Left lung (tissue), 10 donors: ENCODE data around the gene SLC19A1. TPM values are rescaled to one million over a fixed set of nuclear protein-coding genes. Genes with fewer than 3 reads are reported as not detected.

Source experiments
- ATAC-seq: fragments of 200-7000 bp; cut with Tn5 transposase; one replicate; pipeline ENCODE4 v1.9.1; 2020; ENCODE audit warnings: moderate library complexity
- DNase-seq, 4 donors: peaks; one replicate each; pipeline ENCODE4 v3.0.0-alpha.2; 2013 to 2020
- H3K27ac ChIP-seq, 2 donors: fragments of 200-600 bp; sonication (generic) in 1 of 2; one replicate each; pipeline versions ENCODE4 v1.5.0 to v1.8.0; 2020 to 2021
- H3K27me3 ChIP-seq, 2 donors: fragments of 200-600 bp; sonication (generic) in 1 of 2; one replicate each; pipeline versions ENCODE4 v1.5.0 to v1.8.0; 2020 to 2021
- H3K36me3 ChIP-seq, 2 donors: fragments of 200-600 bp; sonication (generic) in 1 of 2; one replicate each; pipeline versions ENCODE4 v1.5.0 to v1.8.0; 2020 to 2021
- H3K4me1 ChIP-seq, 2 donors: fragments of 200-600 bp; one replicate each; pipeline ENCODE4 v1.8.0; 2021
- H3K4me3 ChIP-seq, 2 donors: fragments of 200-600 bp; sonication (generic) in 1 of 2; one replicate each; pipeline versions ENCODE4 v1.5.0 to v1.8.0; 2020 to 2021; ENCODE audit warnings: mild to moderate bottlenecking in 1 of 2
- H3K9me3 ChIP-seq, 2 donors: fragments of 200-600 bp; sonication (generic) in 1 of 2; one replicate each; pipeline versions ENCODE4 v1.5.0 to v1.8.0; 2020 to 2021
- CTCF ChIP-seq, 2 donors: fragments of 200-600 bp; sonication (generic) in 1 of 2; IDR thresholded peaks; one replicate each; pipeline versions ENCODE4 v1.5.0 to v1.8.0; 2021; ENCODE audit warnings: antibody characterized with exemption in 2 of 2
- intact Hi-C, 2 donors: fragments of 100-400 bp; cut with DNase I; formaldehyde crosslinking; loops; one replicate each; pipeline versions ENCODE4 v1.11.2 to v1.14.2; 2022
- polyA plus RNA-seq, 6 donors: library from polyadenylated mRNA; unstranded; fragments of 120-200 nt; gene quantifications; one replicate each; pipeline ENCODE4 v1.2.1, GENCODE V29; 2013; ENCODE audit not compliant: insufficient read length in 6 of 6
- total RNA-seq, 2 donors: library from RNA; stranded (reverse); fragmentation: NEBNext Ultra II Directional; extraction: Animal tissue kit (Norgen Biotek cat#: 25700); gene quantifications; one replicate each; pipeline ENCODE4 v1.2.1, GENCODE V29; 2021
- donor health status: DM: no; HTN: yes; CAD: no.
- donor health status: DM: no; HTN: no; CAD: no.

SLC19A1 gene
- total and polyA plus RNA-seq, 8 donors = 22.4 to 50.4 (median 27.2) TPM

- no peak overlapping the region for H3K27ac ChIP-seq
- H3K27me3 ChIP-seq = no peaks in the 10 kb centered on the region
- ATAC-seq (no peak), DNase-seq (peak in 2 of 4 donors; percentile 13 to 46)
- TF ChIP-seq CTCF (IDR thresholded peaks at IDR 0.05) = no peak
- no peak overlapping the region for H3K4me3 ChIP-seq
- H3K9me3 ChIP-seq = no peaks in the 10 kb centered on the region
- H3K4me1 ChIP-seq = no peaks in the 10 kb centered on the region
- intact Hi-C loops = no loop called here
- peaks cover 0 to 38% of the 10 kb centered on the region in 2 donors for H3K36me3 ChIP-seq
These were observed 42.2 kb downstream of the SLC19A1 start for GRCh38 chr21:45499970-45500577.

GRCh38 chr21:45499201-45499750, 43.0 kb downstream of the SLC19A1 start:
- H3K27ac ChIP-seq = no peak overlapping the region
- intact Hi-C loops = no loop called here
- no peaks in the 10 kb centered on the region for H3K4me1 ChIP-seq

DNA sequence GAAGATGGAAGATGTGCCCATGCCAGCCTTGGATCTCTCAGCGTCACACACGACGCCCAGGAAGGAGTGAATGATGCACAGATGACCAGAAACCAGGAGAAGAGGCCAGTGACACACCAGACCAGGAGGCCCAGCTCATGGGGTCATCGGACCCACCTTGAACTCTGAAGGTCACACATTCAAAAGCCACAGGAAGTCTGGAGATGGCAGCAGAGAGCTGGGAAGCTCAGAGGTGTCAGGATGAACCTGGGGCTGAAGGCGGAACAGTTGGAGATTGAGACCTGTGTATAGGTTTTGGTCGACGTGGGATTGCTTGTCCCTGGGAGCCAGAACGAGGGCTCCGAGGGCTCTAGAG, 43.6 kb downstream of the SLC19A1 start:
- DNase-seq = no peak
- no peak for ATAC-seq
- peaks cover 0 to 48% of the 10 kb centered on the region in 2 donors for H3K36me3 ChIP-seq
- H3K9me3 ChIP-seq = no peaks in the 10 kb centered on the region
- intact Hi-C loops = no loop called here
- H3K4me1 ChIP-seq = no peaks in the 10 kb centered on the region
- TF ChIP-seq CTCF (IDR thresholded peaks at IDR 0.05) = no peak
- H3K4me3 ChIP-seq = no peak overlapping the region
- no peaks in the 10 kb centered on the region for H3K27me3 ChIP-seq
- H3K27ac ChIP-seq = no peak overlapping the region

More at GRCh38 chr21:45499201-45499750, 43.0 kb downstream of the SLC19A1 start:
- H3K27me3 ChIP-seq = no peaks in the 10 kb centered on the region
- DNase-seq (peak in 2 of 4 donors; percentile 26 to 57), ATAC-seq (no peak)
- peaks cover 0 to 46% of the 10 kb centered on the region in 2 donors for H3K36me3 ChIP-seq
- no peaks in the 10 kb centered on the region for H3K9me3 ChIP-seq
- no peak overlapping the region for H3K4me3 ChIP-seq
- no peak for TF ChIP-seq CTCF (IDR thresholded peaks at IDR 0.05)

DNA sequence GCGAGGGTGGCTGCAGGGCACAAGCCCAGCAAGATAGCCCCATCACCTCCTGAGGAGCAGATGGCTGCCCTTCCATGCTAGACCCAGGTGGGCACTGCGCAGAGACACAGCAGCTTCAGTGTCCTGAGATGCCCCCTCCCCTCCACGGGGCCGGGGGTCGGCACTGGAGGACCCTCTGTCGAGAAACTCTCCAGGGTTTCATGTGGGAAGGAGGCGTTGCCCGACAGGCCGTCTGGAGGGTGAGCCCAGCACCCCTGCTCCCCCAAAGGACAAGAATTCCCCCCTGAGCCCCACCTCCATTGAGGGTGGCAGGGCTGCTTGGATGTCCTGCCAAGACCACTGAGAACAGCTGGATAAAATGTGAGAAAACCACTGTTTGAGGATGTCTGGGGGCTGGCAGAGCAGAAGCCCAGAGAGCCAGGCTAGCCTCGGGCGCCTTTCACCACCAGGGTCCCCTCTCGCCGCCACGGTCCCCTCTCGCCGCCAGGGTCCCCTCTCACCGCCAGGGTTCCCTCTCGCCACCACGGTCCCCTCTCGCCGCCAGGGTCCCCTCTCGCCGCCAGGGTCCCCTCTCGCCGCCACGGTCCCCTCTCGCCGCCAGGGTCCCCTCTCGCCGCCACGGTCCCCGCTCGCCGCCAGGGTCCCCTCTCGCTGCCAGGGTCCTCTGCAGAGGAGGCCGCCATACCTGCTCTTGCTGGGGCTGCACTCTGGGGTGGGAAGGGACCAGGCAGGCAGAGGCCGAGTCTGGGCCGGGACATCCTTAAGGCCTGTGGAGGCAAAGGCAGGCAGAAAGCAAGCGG, 44.2 kb downstream of the SLC19A1 start:
- H3K4me1 ChIP-seq = no peaks in the 10 kb centered on the region
- no peak for TF ChIP-seq CTCF (IDR thresholded peaks at IDR 0.05)
- intact Hi-C loops = no loop called here
- ATAC-seq (no peak), DNase-seq (peak in 2 of 4 donors; percentile 22 to 63)
- peaks cover 0 to 48% of the 10 kb centered on the region in 2 donors for H3K36me3 ChIP-seq
- H3K4me3 ChIP-seq = no peak overlapping the region
- H3K27ac ChIP-seq = no peak overlapping the region
- no peaks in the 10 kb centered on the region for H3K9me3 ChIP-seq
- H3K27me3 ChIP-seq = no peaks in the 10 kb centered on the region
